HG02943 (cell line): ENCODE data around the gene CBLL1.

Experiments used
- ATAC-seq: cut with Tn5 transposase; IDR thresholded peaks from one replicate; pipeline ENCODE4 v1.9.1; 2021; ENCODE audit warnings: mild to moderate bottlenecking, low read depth, moderate library complexity; ENCODE audit not compliant: unreplicated experiment

CBLL1 gene, protein sequence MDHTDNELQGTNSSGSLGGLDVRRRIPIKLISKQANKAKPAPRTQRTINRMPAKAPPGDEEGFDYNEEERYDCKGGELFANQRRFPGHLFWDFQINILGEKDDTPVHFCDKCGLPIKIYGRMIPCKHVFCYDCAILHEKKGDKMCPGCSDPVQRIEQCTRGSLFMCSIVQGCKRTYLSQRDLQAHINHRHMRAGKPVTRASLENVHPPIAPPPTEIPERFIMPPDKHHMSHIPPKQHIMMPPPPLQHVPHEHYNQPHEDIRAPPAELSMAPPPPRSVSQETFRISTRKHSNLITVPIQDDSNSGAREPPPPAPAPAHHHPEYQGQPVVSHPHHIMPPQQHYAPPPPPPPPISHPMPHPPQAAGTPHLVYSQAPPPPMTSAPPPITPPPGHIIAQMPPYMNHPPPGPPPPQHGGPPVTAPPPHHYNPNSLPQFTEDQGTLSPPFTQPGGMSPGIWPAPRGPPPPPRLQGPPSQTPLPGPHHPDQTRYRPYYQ

DNA sequence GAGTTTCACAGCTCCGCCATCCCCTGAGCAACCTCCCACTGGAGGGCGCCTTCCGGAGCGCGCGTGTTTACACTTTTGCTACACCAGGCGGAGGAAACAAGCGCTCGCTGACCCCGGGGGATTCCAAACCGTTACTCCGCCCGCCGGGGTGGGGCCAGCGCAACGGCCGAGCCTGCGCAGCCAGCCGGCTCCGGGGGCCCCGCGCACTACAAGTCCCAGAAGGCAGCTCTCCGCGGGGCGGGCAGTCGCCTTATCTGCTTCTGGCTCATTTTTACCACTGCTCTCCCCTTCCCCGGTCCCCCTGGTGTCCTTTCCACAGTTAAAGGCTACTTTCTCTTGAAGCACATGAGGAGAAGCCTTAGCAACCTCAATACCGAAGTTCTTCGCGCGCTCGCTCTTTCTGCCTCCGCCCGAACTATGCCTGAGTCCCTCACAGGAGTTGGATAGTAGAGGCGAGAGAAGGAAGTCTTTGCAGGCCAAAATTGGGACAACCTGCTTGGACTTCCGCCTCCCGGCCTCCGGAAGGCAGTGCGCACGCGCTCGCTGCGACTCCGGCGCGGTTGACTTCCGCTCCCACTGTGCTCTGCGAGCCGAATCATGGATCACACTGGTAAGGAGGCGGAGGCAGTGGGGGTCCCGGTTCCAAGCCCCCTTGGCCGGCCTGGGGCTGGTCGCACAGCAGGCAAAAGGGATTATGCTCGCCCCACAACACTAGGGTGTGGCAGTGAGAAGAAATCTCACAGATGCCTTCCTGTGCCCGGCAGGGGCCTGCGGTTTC, at the start of gene CBLL1:
TSS of gene CBLL1 (plus strand) at position 576 of the 778 bp plus-strand sequence. CDS start at position 598, 22 bp downstream.
- peak; percentile 91 for ATAC-seq

DNA sequence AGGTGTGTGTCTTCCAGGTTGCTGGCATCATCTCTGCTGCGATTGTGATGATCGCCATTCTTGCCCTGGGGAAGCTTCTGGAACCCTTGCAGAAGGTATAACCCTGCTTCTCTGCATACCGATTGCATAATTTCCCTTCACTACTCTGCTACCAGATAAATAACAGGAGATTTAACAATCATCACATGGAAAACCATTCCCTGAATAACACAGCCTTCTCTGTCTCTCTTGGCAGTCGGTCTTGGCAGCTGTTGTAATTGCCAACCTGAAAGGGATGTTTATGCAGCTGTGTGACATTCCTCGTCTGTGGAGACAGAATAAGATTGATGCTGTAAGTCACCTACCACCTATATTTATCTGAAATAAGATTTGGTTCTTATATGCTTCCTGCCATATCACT, 49.6 kb upstream of the CBLL1 start:
- no peak for ATAC-seq

DNA sequence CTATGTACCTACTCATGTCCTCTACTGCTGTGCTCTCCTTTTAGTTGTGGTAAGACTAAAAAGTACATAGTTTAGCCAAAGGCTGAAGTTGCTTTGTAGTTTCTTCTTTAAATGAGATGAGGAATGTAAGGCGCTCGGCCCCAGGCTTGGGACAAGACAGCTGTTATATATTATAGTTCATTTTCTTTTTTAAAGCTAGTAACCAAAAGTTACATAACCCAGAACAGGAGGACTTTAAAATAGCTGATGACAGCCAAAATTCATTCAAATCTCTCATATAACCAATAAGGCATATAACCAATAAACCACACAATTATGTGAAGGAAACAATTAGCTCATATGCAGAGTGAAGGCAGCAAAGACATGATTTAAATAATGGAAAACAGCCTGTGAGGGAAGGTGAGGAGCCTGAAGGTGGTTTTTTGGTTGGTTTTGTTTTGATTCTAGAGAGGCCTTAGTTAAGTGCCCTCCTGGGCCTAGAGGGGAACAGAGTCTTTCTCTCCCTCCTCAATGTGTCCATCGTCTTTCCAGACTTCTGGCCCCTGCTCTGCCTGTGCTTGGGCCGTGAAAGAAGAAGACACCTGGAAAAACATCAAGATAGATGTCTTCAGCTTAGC, 47.5 kb upstream of the CBLL1 start:
- ATAC-seq = no peak

DNA sequence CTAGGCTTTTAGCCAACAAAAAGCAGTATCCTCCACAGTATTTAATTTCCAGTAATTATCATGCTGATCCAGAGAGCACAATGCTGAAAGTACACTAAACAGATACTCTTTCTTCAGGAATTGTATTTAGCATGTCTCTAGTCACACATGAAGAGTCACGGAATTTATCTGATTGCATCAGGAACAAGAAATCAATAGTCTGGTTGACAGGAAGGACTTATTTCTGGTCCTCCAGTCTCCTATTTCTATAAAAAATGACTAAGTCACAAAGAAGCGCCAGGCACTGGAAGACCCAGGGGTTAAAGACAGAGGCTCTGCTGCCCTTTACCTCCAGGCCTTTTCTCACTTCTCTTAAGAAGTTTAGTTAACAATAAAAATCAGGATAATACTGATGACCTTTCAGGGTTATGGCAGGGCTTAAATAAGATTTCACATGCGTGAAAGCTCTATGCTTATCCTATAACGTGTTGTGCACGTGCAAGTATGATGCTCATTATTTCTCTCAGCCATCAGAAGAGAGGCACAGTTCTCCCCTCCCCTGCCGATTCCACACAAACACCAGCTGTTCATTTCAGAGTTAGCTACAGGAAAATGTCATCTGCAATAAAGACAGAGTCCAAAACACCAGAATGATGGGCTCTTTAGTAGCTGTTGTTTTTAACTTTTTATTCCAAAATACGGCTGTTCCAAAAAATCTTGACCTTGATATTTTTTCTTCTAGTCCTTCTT, 46.5 kb upstream of the CBLL1 start:
- no peak for ATAC-seq

DNA sequence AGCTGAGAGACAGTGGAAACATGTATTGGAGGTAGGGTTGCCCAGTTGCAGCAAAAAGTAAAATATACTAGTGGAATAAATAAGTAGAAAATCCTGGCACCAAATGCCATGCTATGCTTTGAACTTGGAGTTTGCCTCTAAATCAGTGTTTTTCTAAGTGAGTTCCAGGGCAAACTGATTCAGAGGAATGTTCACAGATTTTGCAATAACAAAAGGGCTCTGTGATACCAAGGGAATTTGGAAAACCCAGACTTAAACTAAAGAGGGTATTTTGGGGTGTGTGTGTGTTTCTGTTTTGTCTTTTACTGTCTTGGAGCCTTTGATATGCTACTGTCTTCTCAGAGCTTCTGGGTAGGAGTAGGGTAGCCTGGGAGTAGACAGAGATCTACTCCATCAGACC, 43.4 kb upstream of the CBLL1 start:
- no peak for ATAC-seq

DNA sequence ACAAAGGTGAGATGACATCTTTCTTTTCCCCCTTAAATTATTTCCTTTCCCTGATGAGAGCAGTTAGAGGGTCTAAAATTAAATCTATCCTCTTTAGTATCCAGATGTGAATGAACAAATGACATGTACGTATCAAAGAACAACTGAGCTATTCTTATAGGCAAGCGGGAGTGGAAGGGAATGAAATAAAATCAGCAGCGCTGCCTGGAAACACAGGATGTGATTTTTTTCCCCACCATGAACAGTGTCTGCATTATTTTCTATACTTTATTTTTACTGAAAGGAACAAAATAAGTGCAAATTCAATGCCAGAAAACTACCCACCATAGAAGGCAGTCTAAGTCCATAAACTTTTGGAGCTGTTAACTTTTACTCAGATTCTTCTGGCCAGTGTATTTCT, 42.8 kb upstream of the CBLL1 start:
- ATAC-seq = no peak

DNA sequence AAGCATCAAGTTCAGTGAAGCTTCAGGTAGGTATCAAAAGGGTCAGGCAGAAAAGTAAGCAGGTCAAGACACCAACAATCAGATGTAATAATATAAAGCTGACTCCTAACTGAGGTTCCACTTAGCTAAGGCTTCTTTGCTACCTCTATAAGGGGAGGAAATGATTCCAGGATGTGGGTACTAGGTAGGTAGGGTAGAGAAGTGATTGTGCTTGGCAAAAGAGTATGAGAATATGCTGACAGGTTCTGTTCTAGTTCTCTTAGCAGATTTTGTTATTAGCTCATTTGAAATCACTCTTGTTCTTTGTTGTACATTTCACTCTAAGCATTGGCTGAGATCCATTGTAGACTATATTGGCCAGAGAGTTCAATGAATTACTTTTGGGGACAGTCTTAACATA, 40.7 kb upstream of the CBLL1 start:
- ATAC-seq = no peak

DNA sequence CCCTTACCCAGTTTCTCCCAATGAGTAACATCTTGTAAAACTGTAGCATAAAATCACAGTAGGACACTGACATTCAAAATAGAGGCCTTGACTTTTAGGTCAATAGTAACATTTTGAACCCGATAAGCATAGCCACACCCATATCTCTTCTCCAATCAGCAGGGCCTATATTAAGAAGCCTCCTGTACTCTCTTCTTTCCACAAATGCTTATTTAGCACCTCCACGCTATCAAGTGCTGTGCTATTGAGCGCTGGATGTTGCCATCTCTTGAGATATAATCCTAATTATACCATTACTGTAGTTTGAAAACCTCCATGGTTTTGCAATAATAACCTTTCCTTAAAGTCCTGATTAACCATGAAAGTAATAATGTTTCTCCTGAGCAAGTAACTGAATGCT, 40.1 kb upstream of the CBLL1 start:
- no peak for ATAC-seq

DNA sequence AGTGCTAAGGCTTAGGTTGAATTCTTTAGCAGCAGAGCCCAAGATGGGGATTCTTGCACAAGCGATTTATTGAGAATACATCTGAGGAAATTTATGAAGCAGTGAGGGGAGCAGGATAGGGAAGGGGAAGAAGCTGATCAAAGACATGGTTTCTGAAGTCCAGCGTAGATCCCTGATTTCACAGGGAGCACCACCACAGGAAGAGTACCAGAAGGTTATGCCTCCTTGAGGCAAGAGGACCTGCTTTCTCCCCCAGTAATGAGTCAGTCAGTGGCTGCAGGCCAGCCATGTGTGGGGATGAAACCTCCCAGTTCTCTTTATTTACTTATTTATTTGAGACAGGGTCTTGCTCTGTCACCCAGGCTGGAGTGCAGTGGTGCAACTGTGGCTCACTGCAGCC, 35.0 kb upstream of the CBLL1 start:
- no peak for ATAC-seq

DNA sequence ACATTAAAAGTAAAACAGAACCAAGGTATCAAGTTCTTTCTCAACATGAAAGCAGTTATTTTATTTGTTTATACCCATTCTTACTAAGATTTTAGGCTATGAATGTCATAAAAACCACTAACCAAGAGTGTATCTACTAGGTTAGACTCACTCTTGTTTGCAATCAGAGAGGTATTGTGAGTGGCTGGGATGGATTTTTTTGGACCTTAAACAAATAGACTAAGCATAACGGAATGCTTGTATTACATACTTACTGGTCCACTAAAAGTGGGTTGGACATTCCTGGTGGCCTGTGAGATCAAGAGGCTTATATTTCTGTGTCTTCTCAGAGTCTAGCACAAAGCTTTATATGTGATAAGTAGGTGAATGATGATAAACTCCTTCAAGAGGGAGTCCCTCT, 32.6 kb upstream of the CBLL1 start:
- no peak for ATAC-seq

DNA sequence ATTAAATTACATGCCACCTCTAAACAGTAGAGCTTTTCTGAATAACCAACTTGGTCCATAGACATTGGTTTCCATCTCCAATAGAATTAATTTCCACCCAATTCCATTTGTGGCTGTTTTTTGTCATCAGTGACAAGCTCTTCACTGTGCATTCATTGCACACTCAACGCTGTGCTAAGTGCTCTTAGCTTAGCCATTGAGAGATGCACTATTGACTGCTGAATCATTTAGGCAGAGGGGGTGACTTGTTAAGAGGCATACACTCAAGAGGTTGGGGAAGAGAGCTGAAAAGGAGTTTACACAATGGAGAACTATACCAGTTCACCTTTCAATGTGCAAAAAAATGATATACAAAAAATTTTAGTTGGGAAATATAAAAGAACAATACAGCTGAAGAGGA, 31.9 kb upstream of the CBLL1 start:
- ATAC-seq = no peak

DNA sequence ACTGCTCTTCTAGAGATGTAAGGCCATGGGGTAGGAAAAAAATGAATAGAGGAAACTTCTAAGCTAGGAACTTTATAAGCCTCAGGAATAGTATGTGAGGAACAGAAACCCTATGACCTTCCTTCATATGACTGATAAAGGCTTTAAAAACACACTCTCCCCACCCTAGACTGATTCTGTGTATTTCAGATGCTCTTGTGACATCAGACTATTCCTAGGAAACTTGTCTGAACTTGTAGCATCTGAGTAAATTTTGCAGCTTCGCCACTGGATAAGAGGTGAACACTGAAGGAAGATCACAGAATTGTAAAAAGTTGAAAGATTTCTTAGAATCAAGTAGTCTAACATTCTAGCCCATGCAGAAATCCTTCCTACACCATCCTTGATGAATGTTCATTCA, 31.0 kb upstream of the CBLL1 start:
- no peak for ATAC-seq

DNA sequence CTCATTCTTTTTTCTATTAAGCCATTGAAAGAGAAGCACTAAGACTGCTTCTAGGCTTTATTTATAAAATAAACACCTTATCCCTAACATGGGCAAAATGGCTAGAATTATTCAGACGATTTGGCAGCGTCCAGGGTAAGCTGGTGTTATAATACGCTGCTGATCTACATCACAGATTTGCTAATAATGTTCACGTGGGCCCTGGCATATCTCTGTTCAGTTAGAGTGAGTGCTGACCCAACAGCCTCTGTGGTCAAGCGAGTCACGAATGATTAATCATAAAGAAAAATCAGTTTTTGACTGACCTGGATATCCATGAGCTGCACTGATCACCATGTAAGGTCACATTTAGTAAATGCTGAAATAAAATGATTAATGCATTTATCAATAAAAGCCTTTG, 28.4 kb upstream of the CBLL1 start:
- no peak for ATAC-seq

DNA sequence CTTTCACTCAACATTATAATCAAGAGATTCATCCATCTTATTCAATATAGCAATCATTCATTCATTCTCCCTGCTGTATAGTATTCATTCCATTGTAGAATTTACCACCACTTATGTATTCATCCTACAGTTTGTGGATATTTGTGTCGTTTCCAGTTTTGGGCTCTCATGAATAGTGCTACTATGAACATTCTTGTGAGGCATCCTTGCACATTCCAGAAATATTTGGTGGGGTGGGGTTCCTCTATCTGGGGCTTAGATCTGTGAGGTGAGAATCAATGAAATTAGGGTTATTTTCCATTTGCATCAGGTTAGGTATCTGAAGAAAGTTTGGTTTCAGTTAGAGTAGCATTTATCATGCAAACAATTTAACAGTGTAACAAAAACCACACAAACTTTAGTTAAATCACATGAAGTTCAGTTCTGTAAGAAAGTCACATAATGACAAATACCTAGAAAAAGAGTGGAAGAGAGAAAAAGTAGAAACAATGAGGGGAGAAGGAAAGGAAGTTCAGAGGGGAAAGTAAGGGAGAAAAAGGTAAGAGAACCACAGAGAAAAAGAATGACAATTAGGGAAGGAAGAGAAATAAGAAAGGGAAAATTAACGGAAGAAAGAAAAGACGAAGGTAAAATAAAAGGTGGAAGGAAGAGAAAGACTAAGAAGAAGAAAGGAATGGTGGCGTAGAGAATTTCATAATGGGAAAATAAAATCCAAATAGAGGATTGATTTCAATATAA, 25.3 kb upstream of the CBLL1 start:
- no peak for ATAC-seq

DNA sequence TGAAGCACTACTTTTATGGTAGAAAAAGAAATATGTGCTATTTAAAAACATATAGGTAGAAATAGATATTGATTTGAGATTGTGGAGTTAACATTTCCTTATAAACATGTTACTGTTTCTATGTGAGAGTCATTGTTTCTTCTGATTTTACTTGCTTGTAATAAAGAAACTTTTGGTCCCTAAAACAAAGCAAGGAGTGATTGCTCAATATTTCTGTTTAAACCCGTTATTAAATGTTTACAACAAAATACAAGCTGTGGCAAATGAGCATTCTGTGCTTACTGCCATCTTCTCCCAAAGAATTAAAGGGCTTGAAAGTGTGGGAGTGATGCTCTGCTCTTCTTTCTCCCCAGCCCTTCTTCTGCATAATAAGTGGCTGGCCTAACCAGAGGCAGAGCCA, 22.7 kb upstream of the CBLL1 start:
- no peak for ATAC-seq

DNA sequence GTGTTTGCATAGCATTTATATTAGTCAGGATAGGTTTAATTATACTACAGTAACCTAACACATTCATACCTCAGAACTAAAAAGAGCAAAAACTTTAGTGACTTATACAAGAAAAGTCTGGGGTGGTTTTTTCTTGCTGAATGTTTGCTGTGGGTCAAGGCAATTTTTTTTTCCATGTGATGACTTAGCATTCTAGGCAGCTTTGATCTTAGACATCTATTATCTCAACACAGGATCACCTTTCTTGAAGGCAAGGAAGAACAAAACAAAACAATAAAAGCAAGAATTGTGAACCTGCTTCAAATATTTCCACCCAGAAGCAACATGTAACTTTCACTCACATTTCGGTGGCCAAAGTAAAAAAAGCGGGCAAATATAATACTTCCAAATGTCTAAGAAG, 20.7 kb upstream of the CBLL1 start:
- ATAC-seq = no peak

DNA sequence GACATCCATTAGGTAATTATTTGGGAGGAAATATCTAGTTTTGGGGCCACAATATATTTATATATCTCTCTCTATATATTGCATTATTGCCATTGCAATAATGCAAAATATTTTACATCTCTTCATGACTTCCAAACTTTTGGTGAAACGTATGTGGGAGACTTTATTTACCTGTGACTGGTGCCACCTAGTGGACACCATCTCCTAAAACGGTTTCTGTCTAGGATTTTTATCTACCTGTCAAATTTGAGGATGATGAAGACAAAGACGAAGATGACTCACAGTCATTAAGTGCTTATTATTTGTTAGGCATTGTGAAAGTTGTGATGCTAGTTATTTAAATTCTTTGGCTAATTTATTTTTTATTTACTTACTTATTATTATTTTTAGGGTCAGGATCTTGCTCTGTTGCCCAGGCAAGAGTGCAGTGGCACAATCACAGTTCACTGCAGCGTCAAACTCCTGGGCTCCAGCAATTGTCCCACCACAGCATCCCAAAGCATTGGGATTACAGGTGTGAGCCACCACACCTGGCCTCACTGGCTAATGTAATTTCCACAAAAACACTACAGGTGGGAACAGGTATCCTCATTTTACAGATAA, 18.7 kb upstream of the CBLL1 start:
- no peak for ATAC-seq

DNA sequence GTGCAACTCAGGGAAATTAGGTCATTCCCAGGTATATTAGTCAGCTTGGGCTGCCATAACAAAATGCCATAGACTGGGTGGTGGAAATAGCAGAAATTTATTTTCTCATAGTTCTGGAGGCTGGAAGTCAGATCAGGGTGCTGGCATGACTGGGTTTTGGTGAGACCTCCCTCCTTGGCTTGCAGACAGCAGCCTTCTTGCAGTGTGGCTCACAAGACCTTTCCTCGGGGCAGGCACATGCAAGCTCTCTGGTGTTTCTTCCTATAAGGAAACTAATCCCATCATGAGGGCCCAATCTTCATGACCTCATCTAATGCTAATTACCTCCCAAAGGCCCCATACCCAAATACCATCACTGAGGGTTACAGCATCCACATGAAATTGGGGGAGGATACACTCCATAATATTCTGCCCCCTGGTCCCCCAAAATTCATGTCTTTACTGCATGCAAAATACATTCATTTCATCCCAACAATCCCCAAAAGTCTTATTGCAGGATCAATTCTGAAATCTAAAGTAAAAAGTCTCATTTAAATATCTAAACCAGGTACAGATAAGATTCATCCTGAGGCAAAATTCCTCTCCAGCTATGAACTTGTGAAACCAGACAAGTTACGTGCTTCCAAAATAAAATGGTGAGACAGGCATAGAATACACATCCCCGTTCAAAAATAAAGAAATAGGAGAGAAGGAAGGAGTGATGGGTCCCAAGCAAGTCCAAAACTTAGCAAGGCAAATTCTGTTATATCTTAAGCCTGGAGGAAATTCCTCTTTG, 17.4 kb upstream of the CBLL1 start:
- no peak for ATAC-seq

DNA sequence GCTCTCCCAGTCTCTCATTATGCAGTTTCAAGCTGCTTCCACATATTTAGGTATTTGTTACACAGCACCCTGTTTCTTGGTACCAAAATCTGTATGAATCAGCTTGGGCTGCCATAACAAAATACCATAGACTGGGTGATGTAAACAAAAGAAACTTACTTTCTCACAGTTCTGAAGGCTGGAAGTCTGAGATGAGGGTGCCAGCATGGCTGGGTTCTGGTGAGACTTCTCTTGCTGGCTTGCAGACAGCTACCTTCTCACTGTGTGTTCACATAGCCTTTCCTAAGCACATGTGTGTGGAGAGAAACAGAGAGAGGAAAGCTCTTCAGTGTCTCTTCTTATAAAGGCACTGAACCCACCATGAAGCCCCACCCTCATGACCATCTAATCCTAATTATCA, 15.7 kb upstream of the CBLL1 start:
- no peak for ATAC-seq
